Stimulated activated CD8-positive, alpha-beta memory T cell treated with anti-CD3 and anti-CD28 coated beads, Interleukin-4, amount 100 ng/mL, for 4 hours (primary cell): ENCODE measurements around the gene TOMM40.
"Not testable (repeated sequence)": the region's sequence is repeated elsewhere in the genome, so short reads cannot be mapped to it uniquely, and the experiment has no call there.

ENCODE experiments used
- DNase-seq, 2 donors: peaks; one replicate each; pipeline ENCODE4 v3.0.0-alpha.2; 2020; ENCODE audit warnings: low read depth in 2 of 2, low spot score in 1 of 2

TOMM40 gene

DNA sequence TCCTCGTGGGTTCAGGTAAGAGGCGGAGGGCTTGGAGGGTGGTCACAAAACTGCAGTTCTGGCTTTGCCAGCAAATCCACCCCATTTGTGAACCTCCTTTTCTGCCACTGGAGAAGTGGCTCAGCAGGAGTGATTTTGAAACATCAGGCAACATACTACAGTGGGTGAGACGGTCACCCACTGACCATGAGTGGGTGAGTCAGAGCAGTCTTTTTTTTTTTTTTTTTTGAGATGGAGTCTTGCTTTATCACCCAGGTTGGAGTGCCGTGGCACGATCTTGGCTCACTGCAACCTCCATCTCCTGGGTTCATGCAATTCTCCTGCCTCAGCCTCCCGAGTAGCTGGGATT, 3.0 kb downstream of the TOMM40 start:
- DNase-seq = no peak

DNA sequence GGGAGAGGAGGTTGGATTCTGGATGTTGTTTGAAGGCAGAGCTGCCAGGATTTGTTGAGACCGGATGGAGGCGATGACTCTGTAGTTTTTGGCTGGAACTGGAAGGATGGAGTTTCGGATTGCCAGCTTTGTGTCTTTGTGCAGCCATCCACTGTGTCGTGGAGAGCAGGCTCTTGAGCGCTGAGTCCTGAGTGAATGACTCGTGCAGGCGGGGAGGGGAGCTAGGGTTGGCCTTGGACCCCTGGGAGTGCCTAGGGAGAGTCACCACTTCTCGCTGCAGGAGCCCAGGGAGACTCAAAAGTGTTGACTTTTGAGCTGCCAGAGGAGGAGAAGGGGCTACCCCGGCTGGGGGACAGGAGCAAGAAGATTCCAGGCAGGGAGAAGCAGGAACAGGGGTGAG, 3.9 kb downstream of the TOMM40 start:
- no peak for DNase-seq

GRCh38 chr19:44897835-44898234, 6.8 kb downstream of the TOMM40 start:
- DNase-seq = no peak

GRCh38 chr19:44900328-44901244, 9.5 kb downstream of the TOMM40 start:
- DNase-seq = no peak

GRCh38 chr19:44903216-44903601, 12.2 kb downstream of the TOMM40 start:
- DNase-seq = no peak

GRCh38 chr19:44903602-44904425, 12.8 kb downstream of the TOMM40 start:
- peak; percentile 27 to 60 for DNase-seq

DNA sequence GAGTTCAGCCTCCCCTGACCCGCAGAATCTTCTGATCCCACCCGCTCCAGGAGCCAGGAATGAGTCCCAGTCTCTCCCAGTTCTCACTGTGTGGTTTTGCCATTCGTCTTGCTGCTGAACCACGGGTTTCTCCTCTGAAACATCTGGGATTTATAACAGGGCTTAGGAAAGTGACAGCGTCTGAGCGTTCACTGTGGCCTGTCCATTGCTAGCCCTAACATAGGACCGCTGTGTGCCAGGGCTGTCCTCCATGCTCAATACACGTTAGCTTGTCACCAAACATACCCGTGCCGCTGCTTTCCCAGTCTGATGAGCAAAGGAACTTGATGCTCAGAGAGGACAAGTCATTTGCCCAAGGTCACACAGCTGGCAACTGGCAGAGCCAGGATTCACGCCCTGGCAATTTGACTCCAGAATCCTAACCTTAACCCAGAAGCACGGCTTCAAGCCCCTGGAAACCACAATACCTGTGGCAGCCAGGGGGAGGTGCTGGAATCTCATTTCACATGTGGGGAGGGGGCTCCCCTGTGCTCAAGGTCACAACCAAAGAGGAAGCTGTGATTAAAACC, 13.5 kb downstream of the TOMM40 start:
- DNase-seq = no peak

GRCh38 chr19:44905437-44906160, 14.5 kb downstream of the TOMM40 start, which contains the start of gene APOE:
TSS of gene APOE (plus strand) at chr19:44905796. CDS start at chr19:44906625, 829 bp downstream.
- DNase-seq = no peak

DNA sequence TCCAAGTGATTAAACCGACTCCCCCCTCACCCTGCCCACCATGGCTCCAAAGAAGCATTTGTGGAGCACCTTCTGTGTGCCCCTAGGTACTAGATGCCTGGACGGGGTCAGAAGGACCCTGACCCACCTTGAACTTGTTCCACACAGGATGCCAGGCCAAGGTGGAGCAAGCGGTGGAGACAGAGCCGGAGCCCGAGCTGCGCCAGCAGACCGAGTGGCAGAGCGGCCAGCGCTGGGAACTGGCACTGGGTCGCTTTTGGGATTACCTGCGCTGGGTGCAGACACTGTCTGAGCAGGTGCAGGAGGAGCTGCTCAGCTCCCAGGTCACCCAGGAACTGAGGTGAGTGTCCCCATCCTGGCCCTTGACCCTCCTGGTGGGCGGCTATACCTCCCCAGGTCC, 16.6 kb downstream of the TOMM40 start:
- DNase-seq = no peak

DNA sequence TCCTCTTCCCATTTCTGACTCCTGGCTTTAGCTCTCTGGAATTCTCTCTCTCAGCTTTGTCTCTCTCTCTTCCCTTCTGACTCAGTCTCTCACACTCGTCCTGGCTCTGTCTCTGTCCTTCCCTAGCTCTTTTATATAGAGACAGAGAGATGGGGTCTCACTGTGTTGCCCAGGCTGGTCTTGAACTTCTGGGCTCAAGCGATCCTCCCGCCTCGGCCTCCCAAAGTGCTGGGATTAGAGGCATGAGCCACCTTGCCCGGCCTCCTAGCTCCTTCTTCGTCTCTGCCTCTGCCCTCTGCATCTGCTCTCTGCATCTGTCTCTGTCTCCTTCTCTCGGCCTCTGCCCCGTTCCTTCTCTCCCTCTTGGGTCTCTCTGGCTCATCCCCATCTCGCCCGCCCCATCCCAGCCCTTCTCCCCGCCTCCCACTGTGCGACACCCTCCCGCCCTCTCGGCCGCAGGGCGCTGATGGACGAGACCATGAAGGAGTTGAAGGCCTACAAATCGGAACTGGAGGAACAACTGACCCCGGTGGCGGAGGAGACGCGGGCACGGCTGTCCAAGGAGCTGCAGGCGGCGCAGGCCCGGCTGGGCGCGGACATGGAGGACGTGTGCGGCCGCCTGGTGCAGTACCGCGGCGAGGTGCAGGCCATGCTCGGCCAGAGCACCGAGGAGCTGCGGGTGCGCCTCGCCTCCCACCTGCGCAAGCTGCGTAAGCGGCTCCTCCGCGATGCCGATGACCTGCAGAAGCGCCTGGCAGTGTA, 17.2 kb downstream of the TOMM40 start:
- no peak for DNase-seq

DNA sequence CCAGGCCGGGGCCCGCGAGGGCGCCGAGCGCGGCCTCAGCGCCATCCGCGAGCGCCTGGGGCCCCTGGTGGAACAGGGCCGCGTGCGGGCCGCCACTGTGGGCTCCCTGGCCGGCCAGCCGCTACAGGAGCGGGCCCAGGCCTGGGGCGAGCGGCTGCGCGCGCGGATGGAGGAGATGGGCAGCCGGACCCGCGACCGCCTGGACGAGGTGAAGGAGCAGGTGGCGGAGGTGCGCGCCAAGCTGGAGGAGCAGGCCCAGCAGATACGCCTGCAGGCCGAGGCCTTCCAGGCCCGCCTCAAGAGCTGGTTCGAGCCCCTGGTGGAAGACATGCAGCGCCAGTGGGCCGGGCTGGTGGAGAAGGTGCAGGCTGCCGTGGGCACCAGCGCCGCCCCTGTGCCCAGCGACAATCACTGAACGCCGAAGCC, 17.8 kb downstream of the TOMM40 start:
- DNase-seq = no peak

DNA sequence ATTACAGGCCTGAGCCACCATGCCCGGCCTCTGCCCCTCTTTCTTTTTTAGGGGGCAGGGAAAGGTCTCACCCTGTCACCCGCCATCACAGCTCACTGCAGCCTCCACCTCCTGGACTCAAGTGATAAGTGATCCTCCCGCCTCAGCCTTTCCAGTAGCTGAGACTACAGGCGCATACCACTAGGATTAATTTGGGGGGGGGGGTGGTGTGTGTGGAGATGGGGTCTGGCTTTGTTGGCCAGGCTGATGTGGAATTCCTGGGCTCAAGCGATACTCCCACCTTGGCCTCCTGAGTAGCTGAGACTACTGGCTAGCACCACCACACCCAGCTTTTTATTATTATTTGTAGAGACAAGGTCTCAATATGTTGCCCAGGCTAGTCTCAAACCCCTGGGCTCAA, 18.7 kb downstream of the TOMM40 start:
- no peak for DNase-seq

- not testable (repeated sequence) for DNase-seq
Measured at GRCh38 chr19:44911896-44912295, 20.8 kb downstream of the TOMM40 start.

DNA sequence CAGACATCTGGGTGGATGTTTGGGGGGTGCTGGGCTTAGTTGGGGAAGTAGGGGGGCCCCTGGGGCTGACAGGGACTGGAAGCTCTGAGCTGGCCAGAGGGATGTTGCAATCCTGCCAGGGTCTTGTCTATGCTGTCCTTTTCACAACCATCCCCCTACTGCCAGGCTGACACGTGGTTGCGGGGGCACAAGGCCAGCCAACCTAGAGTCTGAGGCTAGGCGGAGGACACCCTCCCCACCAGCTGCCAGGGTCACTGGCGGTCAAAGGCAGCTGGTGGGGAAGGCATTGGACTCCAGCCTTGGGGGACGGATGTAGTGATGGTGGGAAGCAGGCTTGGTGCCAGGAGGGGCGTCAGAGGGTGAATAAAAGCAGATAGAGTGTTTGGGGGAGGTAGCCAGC, 21.8 kb downstream of the TOMM40 start:
- no peak for DNase-seq

- DNase-seq = not testable (repeated sequence)
Measured at GRCh38 chr19:44913512-44914432, 22.7 kb downstream of the TOMM40 start.

- DNase-seq = peak; percentile 47 to 54
Measured at GRCh38 chr19:44914433-44915206, 23.6 kb downstream of the TOMM40 start, which contains the start of gene APOC1. TSS of gene APOC1 (plus strand) at chr19:44914608. CDS start at chr19:44914892, 284 bp downstream.

- DNase-seq = no peak
Measured at GRCh38 chr19:44924243-44924725, 33.2 kb downstream of the TOMM40 start.
